Dermis lymphatic vessel endothelial cell (primary cell): ENCODE data around the gene EIF5A2. TPM values are rescaled to one million over a fixed set of nuclear protein-coding genes. Genes with fewer than 3 reads are reported as not detected.

Experiments
- total RNA-seq: library from RNA; depleted of rRNA; stranded (reverse); fragments of >200 nt; gene quantifications from 2 replicates; pipeline ENCODE4 v1.2.1, GENCODE V29; 2014

EIF5A2 gene
- total RNA-seq = 5.8 and 6.5 TPM in 2 replicates

DNA sequence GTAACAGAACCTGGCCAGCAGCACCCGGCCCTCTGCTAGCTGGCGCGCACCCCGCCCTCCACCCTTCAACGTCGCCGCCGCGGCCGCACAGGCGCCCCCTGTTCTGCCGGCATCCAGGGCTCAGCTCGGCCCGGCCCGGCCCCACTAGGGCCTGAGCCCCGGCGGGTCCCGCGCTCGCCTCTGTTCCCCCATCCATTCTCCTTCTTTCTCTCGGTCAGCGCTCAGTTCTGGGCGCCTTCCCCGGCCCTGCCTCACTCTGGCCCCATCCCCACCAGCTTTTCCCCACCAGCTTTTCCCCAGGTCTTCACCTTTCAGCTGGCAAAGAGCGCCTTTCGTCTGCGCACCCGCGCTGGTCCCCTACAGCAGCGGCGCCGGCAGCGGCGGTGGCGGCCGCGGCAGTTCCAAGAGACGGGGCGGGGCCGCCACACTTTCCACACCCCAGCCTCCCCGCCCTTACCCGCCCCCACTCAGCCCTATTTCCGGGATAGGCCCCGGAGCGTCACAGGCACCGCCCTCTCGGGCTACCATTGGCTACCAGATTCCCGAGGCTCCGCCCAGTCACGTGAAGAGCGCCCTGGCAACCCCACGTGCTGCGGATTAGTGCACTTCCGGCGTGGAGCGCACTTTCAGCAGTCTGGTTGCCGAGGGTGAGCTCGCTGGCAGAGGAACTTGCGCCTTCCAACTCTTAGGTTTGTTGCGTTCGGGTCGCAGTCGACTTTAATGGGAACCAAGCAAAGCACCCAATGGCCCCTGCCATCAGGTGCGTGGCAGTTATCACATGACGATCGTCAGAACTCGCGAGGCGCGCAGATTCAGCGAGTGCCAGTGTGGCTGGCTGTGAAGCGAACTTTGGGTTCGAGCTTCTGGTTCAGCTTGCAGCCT is at the start of gene EIF5A2:
TSS of gene EIF5A2 (minus strand) at position 403 of the 882 bp plus-strand sequence. CDS start 831 bp downstream, outside the sequence.

DNA sequence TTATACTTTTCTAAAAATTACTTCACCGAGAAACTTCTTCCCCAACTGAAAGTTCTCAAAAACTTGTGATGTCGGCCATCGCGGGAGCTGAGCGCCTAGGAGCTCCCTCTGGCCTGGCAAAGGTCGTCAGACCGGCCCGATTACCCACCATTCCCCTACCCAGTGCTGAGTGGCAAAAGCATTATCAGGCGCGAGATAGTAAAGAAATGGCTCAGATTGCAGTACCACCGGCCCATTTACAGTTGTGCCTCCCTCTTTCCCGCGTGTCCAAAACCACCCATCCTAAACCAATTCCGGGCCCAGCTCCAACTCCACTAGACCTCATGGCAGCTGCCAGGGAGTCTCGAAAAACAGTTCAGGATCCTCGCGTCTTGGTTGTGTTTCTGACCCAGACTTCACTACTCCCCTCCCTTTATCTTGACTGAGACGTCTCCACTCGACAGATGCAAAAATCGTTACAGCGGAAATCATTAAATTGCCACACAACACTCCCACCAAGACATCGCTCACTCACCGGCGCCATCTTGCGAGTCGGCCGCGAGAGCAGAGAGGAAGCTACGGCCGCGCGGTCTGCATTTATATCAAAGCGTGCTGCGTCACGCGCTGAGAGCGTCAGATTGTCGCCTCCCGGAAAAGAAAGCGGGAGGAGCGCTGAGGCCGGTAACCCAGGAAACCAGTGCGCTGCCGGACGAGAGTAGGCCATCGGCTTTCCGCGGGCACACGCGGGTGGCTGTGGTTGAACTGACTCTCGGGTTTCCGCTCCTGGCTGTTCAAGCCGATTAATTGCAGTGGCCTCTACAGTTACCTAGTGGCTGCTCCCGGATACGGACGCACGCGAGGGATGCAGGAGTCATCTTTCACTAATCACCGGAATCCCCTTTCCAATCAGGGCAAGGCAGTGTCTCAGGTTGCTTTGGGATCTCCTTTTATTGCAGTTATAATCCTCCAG is 38.5 kb downstream of the EIF5A2 start, which contains the start of gene RPL22L1:
TSS of gene RPL22L1 (minus strand) at position 551 of the 949 bp plus-strand sequence. CDS start at position 523, 28 bp downstream.

Other genes starting within 250 kb of the EIF5A2 start
- gene RPL22L1, start 38.4 kb downstream of the EIF5A2 start, total RNA-seq = 26.7 and 41.9 TPM in 2 replicates
- not detected in 2 replicates for gene SLC2A2, start 118.1 kb upstream of the EIF5A2 start, total RNA-seq